Adrenal gland (tissue), 12 donors: ENCODE measurements around the gene TMCC1. TPM values are rescaled to one million over a fixed set of nuclear protein-coding genes. Genes with fewer than 3 reads are reported as not detected.

Source experiments
- DNase-seq, 7 donors: peaks; one replicate each; pipeline ENCODE4 v3.0.0-alpha.2; 2019 to 2020
- H3K27ac ChIP-seq, 5 donors: fragments of 200-600 bp; sonication (generic) in 4 of 5; 1 replicate in 3 of 5; 2 replicates in 2 of 5; pipeline versions ENCODE4 v1.5.1 to v1.8.0; 2016 to 2020; ENCODE audit warnings: mild to moderate bottlenecking in 1 of 5
- H3K27me3 ChIP-seq: fragments of 200-600 bp; 2 replicates; pipeline ENCODE4 v1.8.0; 2021
- H3K36me3 ChIP-seq, 2 donors: fragments of 200-600 bp; replicated peaks in 1 of 2; 1 replicate in 1 of 2; 2 replicates in 1 of 2; pipeline versions ENCODE4 v1.5.1 to v1.8.0; 2018 to 2022
- H3K4me1 ChIP-seq, 2 donors: fragments of 200-600 bp; replicated peaks in 1 of 2; 1 replicate in 1 of 2; 2 replicates in 1 of 2; pipeline versions ENCODE4 v1.5.1 to v1.8.0; 2018 to 2021
- H3K4me3 ChIP-seq, 4 donors: fragments of 200-600 bp; sonication (generic) in 3 of 4; one replicate each; pipeline ENCODE4 v1.5.1; 2016 to 2018
- H3K9me3 ChIP-seq, 3 donors: fragments of 200-600 bp; sonication (generic) in 1 of 3; replicated peaks in 1 of 3; 1 replicate in 2 of 3; 2 replicates in 1 of 3; pipeline versions ENCODE4 v1.5.1 to v1.8.0; 2016 to 2021
- CTCF ChIP-seq, 6 experiments: fragments of 450-650 bp in 4 of 6; fragments of 200-600 bp in 2 of 6; sonication (generic) in 1 of 6; IDR thresholded peaks; 1 replicate in 5 of 6; 2 replicates in 1 of 6; pipeline versions ENCODE4 v1.5.1 to v1.8.0; 2016 to 2021; ENCODE audit warnings: antibody characterized with exemption in 6 of 6, mild to moderate bottlenecking in 2 of 6, moderate library complexity in 1 of 6
- POLR2A ChIP-seq, 2 donors: fragments of 450-650 bp; IDR thresholded peaks; one replicate each; pipeline ENCODE4 v1.6.1; 2017; ENCODE audit warnings: antibody characterized with exemption in 2 of 2, mild to moderate bottlenecking in 2 of 2, moderate library complexity in 1 of 2
- WGBS, 4 donors: extraction: QIAGEN DNeasy Blood & Tissue Kit in 2 of 4; methylation state at CpG; one replicate each; pipeline versions ENCODE4 v1.1.5 to v1.1.7; 2013 to 2017; 5-methylcytosine and 5-hydroxymethylcytosine counted together
- intact Hi-C, 2 donors: fragments of 100-400 bp; cut with DNase I; formaldehyde crosslinking; loops; one replicate each; pipeline versions ENCODE4 v1.14.1 to v1.15.0; 2022 to 2023
- polyA plus RNA-seq, 3 donors: library from polyadenylated mRNA; stranded (reverse); fragments of 200-250 nt in 2 of 3; fragments of 350-450 nt in 1 of 3; fragmentation: Illumina TruSeq in 1 of 3; extraction: RNeasy Lipid Tissue Mini Kit (QIAGEN cat#74804) in 1 of 3; gene quantifications; one replicate each; pipeline ENCODE4 v1.2.3, GENCODE V29; 2013 to 2014
- total RNA-seq, 9 donors: library from RNA; depleted of rRNA in 4 of 9; stranded (reverse); fragments of >200 nt in 4 of 9; fragments of 120-200 nt in 1 of 9; fragmentation: NEBNext Ultra II Directional in 1 of 9; extraction: Animal tissue kit (Norgen Biotek cat#: 25700) in 1 of 9; gene quantifications; one replicate each; pipeline versions ENCODE4 v1.1.0 to v1.2.4, GENCODE V29; 2013 to 2023
- donor health status: healthy with polysubstance abuse.
- donor health status: Bipolar disorder and iron deficiency.
- donor health status: DM: yes; HTN: yes; CAD: no.
- donor health status: DM: no; HTN: no; CAD: no.
- donor health status: DM: no; HTN: no; CAD: no.
- donor health status: DM: yes; HTN: yes; CAD: no.

Gene TMCC1
- total and polyA plus RNA-seq, 12 donors = 6.3 to 141 (median 22.9) TPM

DNA sequence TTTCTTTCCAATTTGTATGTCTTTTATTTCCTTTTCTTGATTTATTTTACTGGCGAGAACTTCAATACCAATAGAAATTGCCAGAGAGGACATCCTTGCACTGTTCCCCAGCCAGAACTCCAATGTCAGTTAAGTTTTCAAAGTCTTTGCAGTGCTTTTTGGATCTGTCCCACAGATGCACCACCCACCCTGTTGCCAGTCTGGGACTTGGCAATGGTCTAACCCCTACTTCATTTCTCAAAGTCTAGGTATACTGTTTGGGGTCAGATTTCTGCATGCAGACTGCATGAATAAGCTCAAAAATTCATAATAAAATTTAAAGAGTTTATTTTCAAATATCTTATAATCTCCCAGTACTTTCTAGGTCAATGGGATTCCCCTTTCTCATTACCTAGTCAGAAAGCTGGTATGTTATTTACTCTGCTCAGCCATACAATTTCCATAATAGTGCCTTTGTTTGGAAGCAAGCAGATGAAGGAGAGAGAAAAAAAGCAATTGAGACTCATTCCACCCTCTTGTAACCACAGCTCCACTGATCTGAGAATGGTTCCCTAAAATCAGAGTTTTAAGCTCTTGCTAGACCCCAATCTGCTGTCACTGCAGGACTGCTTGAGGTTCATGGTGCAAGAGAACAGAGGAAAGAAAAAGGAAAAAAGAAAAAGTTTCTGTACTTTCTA is 161.2 kb downstream of the TMCC1 start:
- no peaks in the 10 kb centered on the region for H3K9me3 ChIP-seq
- no peak overlapping the region for H3K4me3 ChIP-seq
- no peak for DNase-seq
- no peak for TF ChIP-seq CTCF (IDR thresholded peaks at IDR 0.05)
- TF ChIP-seq POLR2A (IDR thresholded peaks at IDR 0.05) = no peak
- no peaks in the 10 kb centered on the region for H3K27me3 ChIP-seq
- intact Hi-C loops = no loop called here
- H3K27ac ChIP-seq = no peak overlapping the region
- no peaks in the 10 kb centered on the region for H3K36me3 ChIP-seq
- H3K4me1 ChIP-seq = peaks cover 5 to 8% of the 10 kb centered on the region in 2 donors
- WGBS, 4 donors = 74 to 87% (median 77%) methylated on average over 1 of the region's 1 CpG

DNA sequence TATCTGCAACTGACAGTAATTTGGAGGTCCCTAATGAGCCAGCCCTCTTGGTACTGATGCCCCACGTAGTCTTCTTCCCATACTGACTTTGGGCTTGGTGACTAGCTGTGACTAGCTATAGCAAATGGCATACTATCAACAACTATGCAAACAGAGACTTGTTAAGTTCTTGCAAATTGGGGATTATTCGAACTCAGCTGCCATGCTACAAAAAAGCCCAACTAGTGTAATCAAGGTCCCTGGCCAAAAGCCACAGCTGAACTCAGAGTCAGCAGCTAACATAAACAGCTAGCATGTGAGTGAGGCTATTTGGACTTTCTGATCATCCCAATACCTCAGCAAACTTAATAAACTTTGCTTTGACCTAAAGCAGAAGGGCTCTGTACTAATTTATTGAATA is 165.8 kb downstream of the TMCC1 start:
- Histone ChIP-seq H3K4me1 (peaks cover 5 to 30% of the 10 kb centered on the region in 2 donors), H3K9me3 (no peaks in the 10 kb centered on the region), H3K4me3 (no peak overlapping the region), H3K27ac (no peak overlapping the region), H3K36me3 (no peaks in the 10 kb centered on the region), H3K27me3 (no peaks in the 10 kb centered on the region)
- intact Hi-C loops = no loop called here
- peak in 3 of 7 donors; percentile 31 to 53 (median 41) for DNase-seq
- TF ChIP-seq POLR2A (IDR thresholded peaks at IDR 0.05) = no peak
- no peak for TF ChIP-seq CTCF (IDR thresholded peaks at IDR 0.05)
- WGBS, 4 donors = 51 to 66% (median 62%) methylated on average over 2 of the region's 2 CpGs

DNA sequence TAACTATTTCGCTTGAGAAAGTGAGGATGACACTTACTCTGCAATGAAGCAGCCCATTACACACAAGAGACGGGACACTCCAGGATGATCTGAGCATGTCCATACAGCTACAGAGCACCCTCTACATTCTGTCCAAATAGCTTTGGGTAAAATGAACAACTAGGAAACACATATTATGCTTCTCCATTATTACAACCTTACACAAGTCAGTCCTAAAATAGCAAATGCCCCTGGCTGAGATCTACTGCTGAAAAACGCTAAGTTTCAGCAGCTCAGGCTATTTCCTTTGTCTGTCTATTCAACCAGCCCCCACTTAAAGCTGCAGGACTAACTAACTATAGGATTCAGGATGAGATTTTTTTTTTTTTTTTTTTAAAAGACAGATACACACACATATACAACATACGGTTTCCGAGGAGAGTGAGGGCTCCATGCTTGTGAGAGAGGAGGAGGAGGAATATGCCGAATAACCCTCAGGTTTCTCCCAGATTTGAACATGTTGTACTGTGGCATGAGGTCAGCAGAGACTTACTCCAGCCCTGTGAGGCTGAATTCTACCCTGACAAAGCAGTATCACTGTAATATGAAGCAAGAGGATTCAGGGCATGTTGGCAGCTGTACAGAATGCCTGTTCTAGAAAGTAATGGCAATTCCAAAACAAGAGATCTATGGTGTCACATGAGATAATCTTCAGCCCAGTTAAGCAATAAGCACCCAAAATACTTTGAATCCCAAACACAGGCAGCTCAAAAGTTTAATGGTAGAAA is 169.8 kb downstream of the TMCC1 start:
- Histone ChIP-seq H3K9me3 (no peaks in the 10 kb centered on the region), H3K4me1 (peaks cover 5 to 40% of the 10 kb centered on the region in 2 donors), H3K27me3 (no peaks in the 10 kb centered on the region), H3K4me3 (peak overlapping the region in 2 of 4 donors; percentile 2 to 38), H3K36me3 (no peaks in the 10 kb centered on the region), H3K27ac (peak overlapping the region; percentile 43 to 77 (median 74))
- WGBS, 4 donors = 28 to 42% (median 38%) methylated on average over 6 of the region's 6 CpGs
- intact Hi-C loops = no loop called here
- TF ChIP-seq POLR2A (IDR thresholded peaks at IDR 0.05) = peak; percentile 25 to 87
- TF ChIP-seq CTCF (IDR thresholded peaks at IDR 0.05) = no peak
- DNase-seq = peak; percentile 77 to 95 (median 91)

DNA sequence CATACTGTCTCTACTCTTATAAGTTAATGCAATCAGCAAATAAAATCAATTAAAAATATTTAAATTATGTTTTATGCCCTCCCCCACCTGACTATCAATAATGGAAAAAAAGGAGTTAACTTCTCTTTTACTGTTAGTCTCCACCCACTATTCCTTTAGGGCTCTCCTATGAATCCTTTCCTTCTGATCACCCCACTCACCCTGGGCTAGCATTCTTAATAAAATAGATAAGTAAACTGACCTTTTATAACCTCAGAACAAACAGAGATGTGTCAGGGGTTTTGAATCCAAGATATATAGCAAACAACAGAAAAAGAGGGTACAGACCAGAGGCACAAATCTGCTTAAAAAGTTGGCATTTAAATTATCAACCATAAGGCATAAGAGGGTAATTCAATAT is 171.0 kb downstream of the TMCC1 start:
- peak in 1 of 7 donors; percentile 24 for DNase-seq
- Histone ChIP-seq H3K4me1 (peaks cover under 1 to 39% of the 10 kb centered on the region in 2 donors), H3K27me3 (no peaks in the 10 kb centered on the region), H3K36me3 (no peaks in the 10 kb centered on the region), H3K9me3 (no peaks in the 10 kb centered on the region), H3K4me3 (peak overlapping the region in 1 of 4 donors; percentile 18), H3K27ac (peak overlapping the region in 3 of 5 donors; percentile 35 to 74 (median 45))
- TF ChIP-seq CTCF (IDR thresholded peaks at IDR 0.05) = no peak
- no peak for TF ChIP-seq POLR2A (IDR thresholded peaks at IDR 0.05)
- intact Hi-C loops = no loop called here
